BJ (cell line): ENCODE data around the gene TMEM273. TPM values are rescaled to one million over a fixed set of nuclear protein-coding genes. Genes with fewer than 3 reads are reported as not detected.

Experiments
- CTCF ChIA-PET: fragments of 350-600 bp; formaldehyde crosslinking; extraction: SDS; loops from one replicate; lab custom pipeline; 2021; ENCODE audit warnings: antibody characterized with exemption, inconsistent platforms; lab: Yijun Ruan, JAX
- POLR2A ChIA-PET: fragments of 300-600 bp; sonication (Branson Sonifier 250); formaldehyde crosslinking; extraction: SDS; loops from one replicate; lab custom pipeline; 2021; ENCODE audit warnings: antibody characterized with exemption; lab: Charles Lee
- DNase-seq: peaks from one replicate; pipeline ENCODE4 v3.0.0-alpha.2; 2011; ENCODE audit warnings: low read depth
- H3K27me3 ChIP-seq: 2 replicates; pipeline ENCODE4 v1.6.0; 2011; ENCODE audit warnings: low read length; ENCODE audit not compliant: control insufficient read depth, insufficient read depth
- H3K36me3 ChIP-seq: 2 replicates; pipeline ENCODE4 v1.5.1; 2011; ENCODE audit warnings: low read length; ENCODE audit not compliant: control insufficient read depth, insufficient read depth
- H3K4me3 ChIP-seq: 2 replicates; pipeline ENCODE4 v1.5.1; 2011; ENCODE audit warnings: low read depth, mild to moderate bottlenecking, control low read depth, low read length
- polyA plus RNA-seq: library from polyadenylated mRNA; depleted of rRNA; stranded (reverse); fragments of >200 nt; gene quantifications from 2 replicates; pipeline ENCODE4 v1.2.3, GENCODE V29; 2011
- TF ChIP-seq, protein P1 (sequence below): IDR thresholded peaks from 2 replicates; pipeline ENCODE4 v1.5.1; 2011; ENCODE audit warnings: low read depth, mild to moderate bottlenecking, control low read depth, inconsistent platforms, low read length, moderate library complexity; ENCODE audit not compliant: insufficient read depth

The TMEM273 gene
- polyA plus RNA-seq, 1 experiment, result not detected

DNA sequence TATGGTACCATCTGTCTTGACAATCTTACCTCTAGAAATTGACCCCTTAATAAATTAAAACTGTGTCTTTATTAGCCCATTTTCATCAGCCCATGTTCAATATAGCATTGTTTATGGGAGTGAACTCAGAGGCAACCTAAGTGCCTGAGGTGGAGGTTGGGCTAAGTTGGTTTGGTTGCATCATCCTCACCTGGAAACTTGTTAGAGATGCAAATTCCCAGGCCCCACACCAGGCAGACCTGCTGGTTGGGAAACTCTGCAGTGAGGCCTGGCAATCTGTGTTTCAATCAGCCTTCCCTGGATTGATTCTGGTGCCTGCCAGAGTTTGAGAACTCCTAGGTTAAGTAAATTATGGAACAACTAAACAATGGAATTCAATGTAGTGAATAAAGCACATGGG is 44.9 kb downstream of the TMEM273 start:
- DNase-seq, result no peak
- Histone ChIP-seq H3K27me3 (peaks cover 2% of the 10 kb centered on the region; the same call in 1 of the 2 replicates), H3K4me3 (no peak overlapping the region), H3K36me3 (no peaks in the 10 kb centered on the region)
- CTCF ChIA-PET, result interaction anchor here (0.6 kb wide), 1 partner anchor 487 kb away, joined by 3 read pairs; no protein-coding TSS in a partner anchor
- TF ChIP-seq, protein P1, sequence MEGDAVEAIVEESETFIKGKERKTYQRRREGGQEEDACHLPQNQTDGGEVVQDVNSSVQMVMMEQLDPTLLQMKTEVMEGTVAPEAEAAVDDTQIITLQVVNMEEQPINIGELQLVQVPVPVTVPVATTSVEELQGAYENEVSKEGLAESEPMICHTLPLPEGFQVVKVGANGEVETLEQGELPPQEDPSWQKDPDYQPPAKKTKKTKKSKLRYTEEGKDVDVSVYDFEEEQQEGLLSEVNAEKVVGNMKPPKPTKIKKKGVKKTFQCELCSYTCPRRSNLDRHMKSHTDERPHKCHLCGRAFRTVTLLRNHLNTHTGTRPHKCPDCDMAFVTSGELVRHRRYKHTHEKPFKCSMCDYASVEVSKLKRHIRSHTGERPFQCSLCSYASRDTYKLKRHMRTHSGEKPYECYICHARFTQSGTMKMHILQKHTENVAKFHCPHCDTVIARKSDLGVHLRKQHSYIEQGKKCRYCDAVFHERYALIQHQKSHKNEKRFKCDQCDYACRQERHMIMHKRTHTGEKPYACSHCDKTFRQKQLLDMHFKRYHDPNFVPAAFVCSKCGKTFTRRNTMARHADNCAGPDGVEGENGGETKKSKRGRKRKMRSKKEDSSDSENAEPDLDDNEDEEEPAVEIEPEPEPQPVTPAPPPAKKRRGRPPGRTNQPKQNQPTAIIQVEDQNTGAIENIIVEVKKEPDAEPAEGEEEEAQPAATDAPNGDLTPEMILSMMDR, result no peak
- POLR2A ChIA-PET, result no interaction called here

DNA sequence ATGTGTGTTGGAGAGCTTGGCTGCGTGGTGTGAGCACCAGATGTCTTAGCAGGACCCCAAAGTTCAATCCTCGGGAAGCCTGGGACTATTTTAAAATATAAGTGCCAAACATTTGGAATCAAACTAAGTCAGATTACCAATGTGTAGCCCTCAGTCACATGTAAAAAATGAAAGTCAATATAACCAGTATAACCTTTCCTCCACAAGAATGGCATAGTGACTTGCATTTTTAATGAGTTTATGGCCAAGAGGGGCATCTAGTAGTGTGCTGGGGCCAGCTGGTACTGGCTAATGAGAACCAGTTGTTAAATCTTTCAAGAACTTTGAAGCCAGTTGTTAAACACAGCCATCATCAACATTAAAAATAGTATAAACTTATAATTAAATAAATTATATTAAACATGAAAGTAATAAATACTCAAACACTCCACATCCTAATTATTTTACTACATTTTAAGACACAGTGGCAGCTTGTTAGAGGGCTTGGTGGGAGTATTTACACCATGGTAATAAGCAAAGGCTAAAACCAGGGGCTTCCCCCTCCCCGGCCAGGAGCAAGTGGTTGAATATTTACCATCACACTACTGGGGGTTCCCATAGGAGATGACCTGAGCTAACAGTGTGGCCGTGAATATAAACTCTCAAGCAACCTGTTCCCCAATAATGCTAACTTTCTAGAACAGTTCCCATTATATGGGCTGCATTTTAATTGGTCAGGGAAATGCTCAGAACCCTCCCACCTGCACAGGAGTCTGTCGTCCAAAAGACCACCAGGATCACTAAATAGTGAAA is 46.5 kb downstream of the TMEM273 start:
- ChIA-PET POLR2A (no interaction called here), CTCF (interaction anchor here (1.4 to 2.5 kb wide), 2 partner anchors 20 to 23 kb away, joined by 4 to 6 read pairs; no protein-coding TSS in a partner anchor)
- Histone ChIP-seq H3K27me3 (peaks cover 2% of the 10 kb centered on the region; the same call in 1 of the 2 replicates), H3K4me3 (no peak overlapping the region), H3K36me3 (no peaks in the 10 kb centered on the region)
- TF ChIP-seq, protein P1, result no peak
- no peak for DNase-seq

DNA sequence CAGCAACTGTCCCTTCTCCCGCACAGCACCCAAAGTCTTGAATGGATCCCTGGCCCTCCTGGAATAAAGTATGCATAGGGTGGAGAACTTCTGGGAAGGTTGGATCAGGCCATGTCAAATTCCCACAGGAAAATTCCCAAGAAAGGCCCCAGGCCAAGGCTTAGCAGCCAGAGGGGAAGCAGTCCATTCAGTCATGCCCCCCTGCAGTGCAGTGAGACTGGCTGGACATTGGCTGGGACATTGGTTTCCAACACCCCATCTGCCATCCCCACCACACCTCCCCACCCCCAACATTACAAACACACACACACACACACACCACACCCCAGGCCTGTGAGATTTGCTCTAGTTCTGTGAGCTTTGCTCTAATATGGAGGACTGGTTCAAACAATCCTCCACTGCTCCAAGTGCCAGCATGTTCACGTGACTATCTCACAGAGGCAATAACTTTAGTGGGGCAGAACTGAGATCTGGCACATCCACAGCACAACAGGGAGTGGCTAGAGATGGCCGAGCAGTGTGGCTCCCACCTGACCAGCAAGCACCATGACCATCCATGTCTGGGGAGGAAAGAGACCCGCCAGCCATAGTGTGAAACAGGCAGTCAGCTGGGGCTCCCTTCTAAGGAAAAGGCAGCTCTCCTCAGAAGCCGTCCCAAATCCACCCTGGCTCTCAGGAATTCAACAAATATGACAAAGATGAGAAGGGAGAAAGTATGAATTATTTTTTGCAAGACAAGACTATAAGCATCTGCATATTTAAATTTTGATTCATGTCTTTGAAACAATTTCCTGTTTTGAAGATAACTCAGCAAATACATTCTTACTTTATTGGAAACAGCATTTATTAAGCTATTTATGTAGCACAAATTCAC is 47.6 kb downstream of the TMEM273 start:
- H3K36me3 ChIP-seq, result no peaks in the 10 kb centered on the region
- POLR2A ChIA-PET, result no interaction called here
- no peak overlapping the region for H3K4me3 ChIP-seq
- no peaks in the 10 kb centered on the region; the same call in 1 of the 2 replicates for H3K27me3 ChIP-seq
- TF ChIP-seq, protein P1, result no peak
- CTCF ChIA-PET, result interaction anchor here (1.4 to 2.5 kb wide), 2 partner anchors 21 to 24 kb away, joined by 4 to 6 read pairs; no protein-coding TSS in a partner anchor
- no peak for DNase-seq

DNA sequence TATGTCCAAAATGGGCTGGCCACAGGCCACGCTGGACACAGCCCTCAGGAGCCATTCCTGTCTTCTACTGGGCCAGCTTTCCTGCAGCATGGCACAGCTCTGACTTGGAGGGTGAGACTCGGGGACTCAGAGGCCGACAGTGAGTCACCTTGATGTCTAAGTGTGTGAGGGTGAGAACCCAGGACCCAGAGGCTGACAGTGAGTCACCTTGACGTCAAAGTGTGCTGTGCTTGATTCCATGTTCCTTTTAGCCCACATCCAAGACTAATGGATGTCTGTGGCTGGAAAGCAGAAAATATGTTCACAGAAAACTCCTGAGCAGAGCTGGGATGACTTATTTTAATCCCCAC is 48.4 kb downstream of the TMEM273 start:
- Histone ChIP-seq H3K4me3 (no peak overlapping the region), H3K36me3 (no peaks in the 10 kb centered on the region), H3K27me3 (no peaks in the 10 kb centered on the region; the same call in 1 of the 2 replicates)
- ChIA-PET POLR2A (interaction anchor here (0.6 kb wide), 1 partner anchor 10 kb away, joined by 3 read pairs; no protein-coding TSS in a partner anchor), CTCF (interaction anchor here (2.5 to 3.1 kb wide), 2 partner anchors 22 to 25 kb away, joined by 6 to 11 read pairs; no protein-coding TSS in a partner anchor)
- TF ChIP-seq, protein P1, result no peak
- DNase-seq, result peak; percentile 83
